ENCODE data around the gene TOR2A.

Gene TOR2A

GRCh38 chr9:127686461-127687393, 48.4 kb downstream of the TOR2A start:
- in situ Hi-C loops (cut with MboI; ENCODE audit: low sequenced_read_pairs, unreplicated experiment), result no loop called here
- TF ChIP-seq CTCF (IDR thresholded peaks at IDR 0.05; ENCODE audit: borderline replicate concordance, control extremely low read depth, extremely low read depth, insufficient read depth, missing control alignments), result no peak

GRCh38 chr9:127684576-127684975, 50.5 kb downstream of the TOR2A start:
- TF ChIP-seq CTCF (IDR thresholded peaks at IDR 0.05; ENCODE audit: borderline replicate concordance, control extremely low read depth, extremely low read depth, insufficient read depth, missing control alignments), result no peak
- in situ Hi-C loops (cut with MboI; ENCODE audit: low sequenced_read_pairs, unreplicated experiment), result no loop called here
- no peak for DNase-seq (ENCODE audit: low spot score)

More at GRCh38 chr9:127686461-127687393, 48.4 kb downstream of the TOR2A start:
- no peak for DNase-seq (ENCODE audit: low spot score)

GRCh38 chr9:127683723-127684122, 51.4 kb downstream of the TOR2A start:
- DNase-seq (ENCODE audit: low spot score), result no peak
- TF ChIP-seq CTCF (IDR thresholded peaks at IDR 0.05; ENCODE audit: borderline replicate concordance, control extremely low read depth, extremely low read depth, insufficient read depth, missing control alignments), result no peak
- in situ Hi-C loops (cut with MboI; ENCODE audit: low sequenced_read_pairs, unreplicated experiment), result no loop called here

- in situ Hi-C loops (cut with MboI; ENCODE audit: low sequenced_read_pairs, unreplicated experiment), result no loop called here
- no peak for TF ChIP-seq CTCF (IDR thresholded peaks at IDR 0.05; ENCODE audit: borderline replicate concordance, control extremely low read depth, extremely low read depth, insufficient read depth, missing control alignments)
Observed at GRCh38 chr9:127682351-127683136, 52.5 kb downstream of the TOR2A start.

More at GRCh38 chr9:127682351-127683136, 52.5 kb downstream of the TOR2A start:
- DNase-seq (ENCODE audit: low spot score), result no peak

All from GM13976 (cell line).